Lower lobe of right lung (tissue), 2 donors: ENCODE measurements around the gene RUNX3. TPM values are rescaled to one million over a fixed set of nuclear protein-coding genes. Genes with fewer than 3 reads are reported as not detected.

Experiments
- ATAC-seq, 2 donors: fragments of 200-7000 bp; cut with Tn5 transposase; one replicate each; pipeline ENCODE4 v1.9.1; 2020 to 2022; ENCODE audit warnings: mild to moderate bottlenecking in 2 of 2, moderate library complexity in 2 of 2
- DNase-seq: peaks from one replicate; pipeline ENCODE4 v3.0.0-alpha.2; 2020
- H3K27ac ChIP-seq: fragments of 200-600 bp; one replicate; pipeline ENCODE4 v1.8.0; 2022
- H3K27me3 ChIP-seq: fragments of 200-600 bp; one replicate; pipeline ENCODE4 v1.8.0; 2022; ENCODE audit warnings: low read depth
- H3K36me3 ChIP-seq: fragments of 200-600 bp; one replicate; pipeline ENCODE4 v1.8.0; 2022; ENCODE audit warnings: mild to moderate bottlenecking
- H3K4me1 ChIP-seq: fragments of 200-600 bp; one replicate; pipeline ENCODE4 v1.8.0; 2022
- H3K4me3 ChIP-seq: fragments of 200-600 bp; one replicate; pipeline ENCODE4 v1.8.0; 2022; ENCODE audit warnings: mild to moderate bottlenecking
- H3K9me3 ChIP-seq: fragments of 200-600 bp; one replicate; pipeline ENCODE4 v1.8.0; 2022
- intact Hi-C: fragments of 100-400 bp; cut with DNase I; formaldehyde crosslinking; loops from one replicate; pipeline ENCODE4 v1.11.0; 2022
- total RNA-seq: library from RNA; stranded (reverse); fragmentation: NEBNext Ultra II Directional; extraction: Animal tissue kit (Norgen Biotek cat#: 25700); gene quantifications from one replicate; pipeline ENCODE4 v1.2.1, GENCODE V29; 2021
- TF ChIP-seq, protein P1 (sequence below): fragments of 200-600 bp; IDR thresholded peaks from one replicate; pipeline ENCODE4 v1.8.0; 2022; ENCODE audit warnings: antibody characterized with exemption, mild to moderate bottlenecking
- donor health status: DM: no; HTN: yes; CAD: no; lungs with severe emphysema.

RUNX3 gene
- total RNA-seq, 1 donor from 2014 or later: 13.1 TPM

DNA sequence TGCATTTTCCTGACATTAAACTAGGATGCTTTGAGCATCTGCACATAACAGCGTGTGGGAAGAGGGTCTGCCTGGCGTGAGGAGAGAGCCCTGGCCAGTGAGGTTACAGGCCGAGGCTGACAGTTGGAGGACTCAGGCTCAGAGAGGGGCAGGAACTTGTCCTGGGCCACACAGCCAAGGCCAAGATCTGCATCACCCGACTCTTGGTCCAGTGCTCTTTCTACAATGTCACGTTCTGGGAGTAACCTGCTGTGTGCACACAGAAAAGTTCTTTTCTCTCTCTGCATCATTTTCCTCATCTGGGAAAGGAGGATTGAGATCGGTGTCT is 42.8 kb upstream of the RUNX3 start:
- Histone ChIP-seq H3K4me3 (no peak overlapping the region), H3K36me3 (no peaks in the 10 kb centered on the region), H3K27ac (no peak overlapping the region), H3K9me3 (peaks cover 16% of the 10 kb centered on the region), H3K4me1 (no peaks in the 10 kb centered on the region), H3K27me3 (peaks cover 10% of the 10 kb centered on the region)
- TF ChIP-seq, protein P1, sequence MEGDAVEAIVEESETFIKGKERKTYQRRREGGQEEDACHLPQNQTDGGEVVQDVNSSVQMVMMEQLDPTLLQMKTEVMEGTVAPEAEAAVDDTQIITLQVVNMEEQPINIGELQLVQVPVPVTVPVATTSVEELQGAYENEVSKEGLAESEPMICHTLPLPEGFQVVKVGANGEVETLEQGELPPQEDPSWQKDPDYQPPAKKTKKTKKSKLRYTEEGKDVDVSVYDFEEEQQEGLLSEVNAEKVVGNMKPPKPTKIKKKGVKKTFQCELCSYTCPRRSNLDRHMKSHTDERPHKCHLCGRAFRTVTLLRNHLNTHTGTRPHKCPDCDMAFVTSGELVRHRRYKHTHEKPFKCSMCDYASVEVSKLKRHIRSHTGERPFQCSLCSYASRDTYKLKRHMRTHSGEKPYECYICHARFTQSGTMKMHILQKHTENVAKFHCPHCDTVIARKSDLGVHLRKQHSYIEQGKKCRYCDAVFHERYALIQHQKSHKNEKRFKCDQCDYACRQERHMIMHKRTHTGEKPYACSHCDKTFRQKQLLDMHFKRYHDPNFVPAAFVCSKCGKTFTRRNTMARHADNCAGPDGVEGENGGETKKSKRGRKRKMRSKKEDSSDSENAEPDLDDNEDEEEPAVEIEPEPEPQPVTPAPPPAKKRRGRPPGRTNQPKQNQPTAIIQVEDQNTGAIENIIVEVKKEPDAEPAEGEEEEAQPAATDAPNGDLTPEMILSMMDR: no peak
- DNase-seq (no peak), ATAC-seq (no peak)
- intact Hi-C loops: no loop called here

DNA sequence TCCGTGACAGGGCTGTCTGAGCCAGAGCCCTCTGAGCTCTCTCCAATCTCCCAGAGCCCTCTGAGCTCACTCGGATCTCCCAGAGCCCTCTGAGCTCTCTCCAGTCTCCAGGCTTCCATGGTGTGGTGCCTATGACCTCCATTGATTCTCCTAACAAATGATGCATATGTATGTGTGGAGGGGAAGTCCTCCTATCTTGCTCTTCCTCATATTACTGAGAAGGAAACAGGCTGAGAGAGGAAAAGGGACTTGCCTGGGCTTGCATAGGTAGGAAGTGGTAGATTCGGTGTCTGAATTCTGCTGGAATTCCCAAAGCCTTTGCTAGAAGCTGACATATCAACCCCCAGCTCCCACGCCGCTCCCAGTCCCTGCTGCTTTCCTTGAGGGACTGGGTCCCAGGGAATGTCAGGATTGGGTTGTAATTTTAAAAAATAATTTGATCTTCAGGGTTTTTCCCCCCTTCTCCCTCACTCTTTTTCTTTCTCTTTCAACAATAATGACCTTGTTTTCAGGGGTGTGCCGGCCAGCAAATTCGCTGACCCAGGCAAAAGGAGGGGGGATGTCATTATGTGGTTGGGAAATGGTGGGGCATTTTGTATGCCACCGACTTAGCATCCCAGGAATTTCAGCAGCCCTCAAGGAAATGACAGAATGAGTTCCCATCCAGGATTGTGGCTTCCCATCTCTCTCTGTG is 42.3 kb upstream of the RUNX3 start:
- intact Hi-C loops: no loop called here
- Histone ChIP-seq H3K27me3 (peaks cover 10% of the 10 kb centered on the region), H3K36me3 (no peaks in the 10 kb centered on the region), H3K27ac (no peak overlapping the region), H3K4me3 (no peak overlapping the region), H3K4me1 (no peaks in the 10 kb centered on the region), H3K9me3 (peaks cover 16% of the 10 kb centered on the region)
- DNase-seq (no peak), ATAC-seq (no peak)
- TF ChIP-seq, protein P1: no peak

DNA sequence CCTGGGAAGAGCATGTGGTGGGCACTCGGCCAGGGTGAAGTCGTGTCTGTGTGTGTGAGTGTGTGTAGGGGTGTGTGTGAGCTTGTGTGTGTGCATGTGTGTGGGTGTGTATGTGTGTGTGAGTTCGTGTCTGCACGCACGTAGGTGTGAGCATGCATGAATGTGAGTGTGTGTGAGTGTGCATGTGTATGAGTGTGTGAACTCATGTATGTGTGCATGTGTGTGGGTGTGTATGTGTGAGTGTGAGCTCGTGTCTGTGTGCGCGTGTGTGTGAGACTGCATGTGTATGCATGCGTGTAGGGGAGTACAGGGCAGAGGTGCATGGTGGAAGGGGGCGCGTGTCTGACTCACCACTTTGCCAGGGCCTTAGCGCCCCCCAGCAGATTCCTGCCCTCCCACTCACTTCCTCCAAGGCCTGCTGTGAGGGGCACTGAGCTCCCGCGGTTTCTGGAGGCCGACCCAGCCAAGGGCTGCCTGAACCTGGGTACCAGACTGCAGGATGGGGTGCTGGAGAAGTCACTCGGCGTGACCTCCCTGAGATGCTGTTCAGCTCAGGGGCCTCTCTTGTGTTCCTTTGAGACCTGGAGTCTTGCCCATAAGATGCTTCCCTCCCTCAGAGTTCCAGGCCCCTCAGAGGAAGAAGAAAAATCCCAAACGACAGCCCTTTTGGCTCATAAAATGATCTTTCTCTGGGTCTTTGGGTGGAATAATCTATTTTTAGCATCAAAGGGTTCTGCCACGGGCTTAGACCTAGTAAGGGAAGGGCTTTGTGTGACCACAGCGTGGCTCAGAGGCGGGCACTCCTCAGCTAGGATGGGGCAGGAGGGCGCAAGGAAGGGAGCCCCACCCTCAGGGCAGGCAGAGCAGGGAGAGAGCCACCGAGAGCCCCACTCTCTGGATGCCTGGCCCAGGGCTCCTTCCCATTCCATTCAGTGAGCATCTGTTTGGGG is 41.1 kb upstream of the RUNX3 start:
- intact Hi-C loops: no loop called here
- no peak for DNase-seq
- Histone ChIP-seq H3K36me3 (no peaks in the 10 kb centered on the region), H3K4me3 (no peak overlapping the region), H3K4me1 (no peaks in the 10 kb centered on the region), H3K9me3 (peaks cover 15% of the 10 kb centered on the region), H3K27ac (no peak overlapping the region), H3K27me3 (peaks cover 10% of the 10 kb centered on the region)
- ATAC-seq: peak in 1 of 2 donors; percentile 23
- TF ChIP-seq, protein P1: no peak

DNA sequence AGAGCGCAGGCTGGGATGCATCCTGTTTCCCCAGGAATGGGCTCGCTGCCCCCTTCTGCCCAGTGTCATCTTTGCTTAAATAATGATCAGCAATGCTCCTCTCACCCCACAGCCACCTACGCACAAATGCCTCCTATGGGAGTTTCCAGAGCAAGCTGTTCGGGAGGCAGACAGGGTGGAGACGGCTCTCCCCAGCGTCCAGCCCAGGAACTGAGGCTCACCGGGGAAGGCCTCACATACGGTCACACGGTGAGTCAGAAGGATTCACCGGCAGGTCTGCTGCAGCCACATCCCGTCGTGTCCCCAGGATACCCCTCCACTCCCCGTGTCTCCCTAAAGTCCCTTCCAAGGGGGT is 40.3 kb upstream of the RUNX3 start:
- no peak overlapping the region for H3K4me3 ChIP-seq
- TF ChIP-seq, protein P1: no peak
- no peaks in the 10 kb centered on the region for H3K36me3 ChIP-seq
- no peaks in the 10 kb centered on the region for H3K4me1 ChIP-seq
- ATAC-seq: peak in 1 of 2 donors; percentile 24
- H3K27me3 ChIP-seq: peaks cover 10% of the 10 kb centered on the region
- H3K9me3 ChIP-seq: peaks cover 7% of the 10 kb centered on the region
- H3K27ac ChIP-seq: no peak overlapping the region
- intact Hi-C loops: no loop called here
- no peak for DNase-seq

DNA sequence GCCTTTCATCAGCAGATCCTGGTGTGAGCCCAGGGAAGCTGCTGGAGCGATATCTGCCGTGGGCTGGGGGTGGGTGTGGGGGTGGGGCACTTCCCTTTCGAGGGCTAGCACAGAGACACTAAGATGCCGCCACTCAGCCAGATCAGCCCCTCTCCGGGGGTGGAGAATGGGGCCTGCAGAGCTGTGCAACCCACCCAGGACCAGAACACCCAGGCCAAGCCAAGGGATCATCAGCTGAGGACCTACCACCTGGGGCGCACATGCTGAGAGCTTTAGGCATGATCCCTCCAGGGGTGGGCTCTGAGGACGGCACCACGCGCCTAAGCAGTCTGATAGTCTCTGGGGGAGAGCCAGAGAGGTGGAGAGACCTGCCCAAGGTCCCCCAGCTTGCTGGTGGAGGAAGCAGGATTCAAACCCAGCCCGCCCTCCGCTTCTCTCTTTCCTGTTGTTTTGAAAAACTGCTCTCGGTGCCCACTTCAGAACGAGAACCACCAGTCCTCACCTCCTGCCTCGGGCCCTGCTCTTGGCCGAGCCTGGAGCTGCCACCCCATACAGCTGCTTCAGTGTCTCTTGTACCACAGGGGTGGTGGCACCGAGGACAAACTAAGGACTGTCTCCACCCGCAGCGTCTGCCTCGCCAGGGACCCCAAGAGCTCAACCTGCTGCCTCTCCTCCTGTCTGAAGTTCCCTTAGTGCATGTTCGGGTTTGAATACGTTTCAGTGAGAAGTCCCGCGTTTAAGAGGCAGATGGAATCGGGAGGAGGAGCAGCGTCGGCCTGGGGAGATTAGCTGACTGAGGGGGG is 39.7 kb upstream of the RUNX3 start:
- no peak for ATAC-seq

More for the DNA sequence above, 39.7 kb upstream of the RUNX3 start:
- DNase-seq: no peak
- Histone ChIP-seq H3K27ac (no peak overlapping the region), H3K4me1 (no peaks in the 10 kb centered on the region), H3K9me3 (peaks cover 3% of the 10 kb centered on the region), H3K36me3 (no peaks in the 10 kb centered on the region), H3K4me3 (no peak overlapping the region), H3K27me3 (peaks cover 10% of the 10 kb centered on the region)
- TF ChIP-seq, protein P1: no peak
- intact Hi-C loops: no loop called here
